ENCODE measurements around the gene ARID3A. TPM values are rescaled to one million over a fixed set of nuclear protein-coding genes. Genes with fewer than 3 reads are reported as not detected.

The ARID3A gene
- total RNA-seq, 1 donor from 2014 or later = 4.8 TPM

GRCh38 chr19:884420-885211, 41.2 kb upstream of the ARID3A start:
- intact Hi-C loops (cut with micrococcal nuclease) = no loop called here
- Histone ChIP-seq H3K4me1 (no peaks in the 10 kb centered on the region), H3K4me3 (no peak overlapping the region), H3K27ac (replicated peaks) (no peak overlapping the region), H3K9me3 (replicated peaks) (no peaks in the 10 kb centered on the region), H3K36me3 (peaks cover 91% of the 10 kb centered on the region), H3K27me3 (ENCODE audit: low read depth) (no peaks in the 10 kb centered on the region)
- DNase-seq = no peak
- TF ChIP-seq CTCF (IDR thresholded peaks at IDR 0.05; ENCODE audit: borderline replicate concordance) = no peak

- Histone ChIP-seq H3K9me3 (replicated peaks) (no peaks in the 10 kb centered on the region), H3K4me1 (no peaks in the 10 kb centered on the region), H3K27me3 (ENCODE audit: low read depth) (no peaks in the 10 kb centered on the region), H3K36me3 (peaks cover 87% of the 10 kb centered on the region), H3K4me3 (no peak overlapping the region), H3K27ac (replicated peaks) (no peak overlapping the region)
- TF ChIP-seq CTCF (IDR thresholded peaks at IDR 0.05; ENCODE audit: borderline replicate concordance) = no peak
- no peak for DNase-seq
- intact Hi-C loops (cut with micrococcal nuclease) = no loop called here
These were observed 40.2 kb upstream of the ARID3A start for GRCh38 chr19:885536-886224.

GRCh38 chr19:887072-887471, 38.8 kb upstream of the ARID3A start:
- no peak for TF ChIP-seq CTCF (IDR thresholded peaks at IDR 0.05; ENCODE audit: borderline replicate concordance)
- Histone ChIP-seq H3K4me3 (no peak overlapping the region), H3K4me1 (peaks cover 3% of the 10 kb centered on the region), H3K36me3 (peaks cover 73% of the 10 kb centered on the region), H3K27me3 (ENCODE audit: low read depth) (no peaks in the 10 kb centered on the region), H3K9me3 (replicated peaks) (no peaks in the 10 kb centered on the region), H3K27ac (replicated peaks) (no peak overlapping the region)
- no peak for DNase-seq
- intact Hi-C loops (cut with micrococcal nuclease) = no loop called here

- peaks cover 68% of the 10 kb centered on the region for H3K36me3 ChIP-seq
- peaks cover 9% of the 10 kb centered on the region for H3K4me1 ChIP-seq
- no peaks in the 10 kb centered on the region for H3K27me3 ChIP-seq (ENCODE audit: low read depth)
- H3K4me3 ChIP-seq = no peak overlapping the region
- intact Hi-C loops (cut with micrococcal nuclease) = no loop called here
- TF ChIP-seq CTCF (IDR thresholded peaks at IDR 0.05; ENCODE audit: borderline replicate concordance) = no peak
- no peak for DNase-seq
- H3K27ac ChIP-seq (replicated peaks) = no peak overlapping the region
- H3K9me3 ChIP-seq (replicated peaks) = no peaks in the 10 kb centered on the region
These were observed 38.2 kb upstream of the ARID3A start for GRCh38 chr19:887599-887998.

GRCh38 chr19:888581-889385, 37.1 kb upstream of the ARID3A start:
- peaks cover 60% of the 10 kb centered on the region for H3K36me3 ChIP-seq
- no peak overlapping the region for H3K27ac ChIP-seq (replicated peaks)
- TF ChIP-seq CTCF (IDR thresholded peaks at IDR 0.05; ENCODE audit: borderline replicate concordance) = no peak
- no peak for DNase-seq
- peaks cover 15% of the 10 kb centered on the region for H3K4me1 ChIP-seq
- H3K4me3 ChIP-seq = no peak overlapping the region
- intact Hi-C loops (cut with micrococcal nuclease) = no loop called here
- no peaks in the 10 kb centered on the region for H3K9me3 ChIP-seq (replicated peaks)
- no peaks in the 10 kb centered on the region for H3K27me3 ChIP-seq (ENCODE audit: low read depth)

Data from left ventricle myocardium inferior (tissue), 1 donor.